SW480 (cell line): ENCODE data around the gene KCNQ1.

Experiments
- DNase-seq: peaks from one replicate; pipeline ENCODE4 v3.0.0-alpha.2; 2016; ENCODE audit warnings: low spot score

Gene KCNQ1

GRCh38 chr11:2549876-2550605 is 105.2 kb downstream of the KCNQ1 start:
- DNase-seq: no peak

DNA sequence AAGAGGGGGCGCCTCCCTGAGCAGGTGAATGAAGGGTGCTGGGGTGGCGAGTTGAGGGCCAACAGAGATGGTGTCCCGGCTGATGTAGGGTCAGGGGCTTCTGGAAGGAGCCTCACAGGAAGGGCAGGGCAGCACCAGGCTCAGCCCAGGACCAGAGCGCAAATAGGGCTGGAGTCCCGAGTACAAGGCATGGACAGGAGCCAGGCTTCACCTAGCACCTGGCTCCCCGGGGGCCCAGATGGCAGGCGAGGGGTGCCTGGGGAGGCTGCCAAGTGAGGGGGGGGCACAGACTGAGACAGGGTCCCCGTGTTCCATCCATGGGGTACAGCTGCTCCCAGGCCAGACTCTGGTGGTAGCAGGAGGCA is 105.8 kb downstream of the KCNQ1 start:
- DNase-seq: no peak

GRCh38 chr11:2551131-2551530 is 106.3 kb downstream of the KCNQ1 start:
- DNase-seq: no peak

DNA sequence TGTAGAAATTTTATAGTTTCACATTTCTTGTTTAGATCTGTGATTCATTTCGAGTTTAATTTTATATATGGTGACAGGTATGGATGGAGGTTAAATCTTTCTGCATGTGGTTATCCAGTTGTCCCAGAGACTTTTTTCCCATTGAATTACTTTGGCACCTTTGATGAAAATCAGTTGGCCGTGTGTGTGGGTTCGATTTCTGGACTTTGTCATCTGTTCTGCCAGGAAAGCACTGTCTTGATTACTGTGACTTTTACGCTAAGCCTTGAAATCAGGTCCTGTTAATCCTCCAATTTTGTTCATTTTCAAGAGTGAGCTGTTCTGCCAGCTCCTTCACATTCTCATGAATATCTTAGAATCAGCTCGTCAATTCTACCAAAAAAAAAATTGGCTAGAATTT is 107.4 kb downstream of the KCNQ1 start:
- DNase-seq: no peak

GRCh38 chr11:2553198-2553597 is 108.4 kb downstream of the KCNQ1 start:
- DNase-seq: no peak

GRCh38 chr11:2553886-2554285 is 109.1 kb downstream of the KCNQ1 start:
- no peak for DNase-seq

GRCh38 chr11:2554338-2555207 is 109.8 kb downstream of the KCNQ1 start:
- DNase-seq: no peak

DNA sequence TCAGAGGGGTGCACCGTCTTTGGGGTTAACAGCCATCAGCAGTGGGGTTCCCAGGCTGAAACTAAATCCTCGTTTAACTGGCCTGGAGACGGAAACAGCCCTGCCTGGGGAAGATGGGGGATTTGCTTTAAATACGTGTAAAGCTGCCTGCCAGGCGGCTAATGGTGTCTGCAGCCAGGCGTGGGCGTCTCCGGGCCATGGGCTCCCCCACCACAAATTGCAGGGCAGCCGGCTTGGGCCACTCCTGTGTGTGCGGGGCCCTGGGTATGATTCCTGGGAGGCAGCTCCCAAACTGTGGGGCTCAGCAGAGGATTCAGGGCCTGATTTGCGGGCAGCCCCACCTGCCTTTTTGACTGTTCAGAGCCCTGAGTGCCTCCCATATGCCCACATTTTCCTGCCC is 110.5 kb downstream of the KCNQ1 start:
- DNase-seq: no peak

DNA sequence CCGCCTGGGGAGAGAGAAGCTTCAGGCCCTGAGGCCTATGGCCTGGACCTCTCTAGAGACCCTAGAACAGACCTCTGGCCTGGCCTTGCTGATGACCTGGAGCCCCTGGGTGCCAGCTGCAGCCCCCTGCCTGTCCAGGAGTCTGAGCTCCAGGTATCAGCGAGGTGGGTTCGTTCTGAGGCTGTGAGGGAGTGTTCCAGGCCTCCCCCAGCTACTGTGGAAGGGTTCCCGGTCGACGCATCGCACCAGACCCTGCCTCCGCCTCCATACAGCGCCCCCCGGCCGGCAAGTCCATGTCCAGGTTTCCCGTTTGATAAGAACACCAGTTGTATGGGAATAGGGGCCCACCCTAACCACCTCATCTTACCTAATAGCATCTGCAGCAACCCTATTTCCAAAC is 111.1 kb downstream of the KCNQ1 start:
- no peak for DNase-seq

DNA sequence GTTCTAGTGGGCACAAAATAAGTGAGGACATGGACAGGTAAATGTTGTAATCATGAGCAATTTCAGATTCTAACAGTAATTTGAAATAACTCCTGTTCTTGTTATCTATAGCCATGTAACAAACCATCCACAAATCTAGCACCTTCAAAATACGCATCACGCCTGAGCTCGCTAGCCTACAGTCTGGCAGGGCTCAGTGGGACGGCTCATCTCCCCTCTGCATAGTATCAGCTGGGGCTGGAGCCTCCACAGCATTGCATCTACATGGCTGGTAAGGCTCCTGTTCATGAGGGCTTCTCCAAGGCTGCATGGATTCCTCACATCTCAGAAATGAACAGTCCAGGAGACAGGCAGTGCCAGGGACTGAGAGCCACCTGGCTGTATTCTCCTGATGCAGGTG is 112.6 kb downstream of the KCNQ1 start:
- DNase-seq: no peak

DNA sequence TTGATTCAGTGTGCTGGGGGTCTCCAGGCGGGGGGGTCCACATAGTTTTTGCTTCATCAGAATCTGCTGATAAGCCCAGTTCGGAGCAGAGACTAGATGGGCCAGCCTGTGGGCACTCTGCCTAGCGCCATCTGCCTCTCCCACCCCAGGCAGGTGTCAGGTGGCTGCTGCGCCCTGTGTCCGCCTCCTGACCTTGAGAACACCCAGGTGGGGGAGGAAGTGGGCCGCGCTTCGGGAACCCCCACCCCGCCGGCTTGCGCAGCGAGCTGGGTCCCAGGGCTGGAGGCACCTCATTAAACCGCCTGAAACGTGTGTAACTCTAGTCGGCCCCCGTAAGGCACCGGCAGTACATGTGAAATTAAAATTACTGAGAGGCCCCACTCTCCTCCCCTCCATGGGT is 113.6 kb downstream of the KCNQ1 start:
- no peak for DNase-seq

DNA sequence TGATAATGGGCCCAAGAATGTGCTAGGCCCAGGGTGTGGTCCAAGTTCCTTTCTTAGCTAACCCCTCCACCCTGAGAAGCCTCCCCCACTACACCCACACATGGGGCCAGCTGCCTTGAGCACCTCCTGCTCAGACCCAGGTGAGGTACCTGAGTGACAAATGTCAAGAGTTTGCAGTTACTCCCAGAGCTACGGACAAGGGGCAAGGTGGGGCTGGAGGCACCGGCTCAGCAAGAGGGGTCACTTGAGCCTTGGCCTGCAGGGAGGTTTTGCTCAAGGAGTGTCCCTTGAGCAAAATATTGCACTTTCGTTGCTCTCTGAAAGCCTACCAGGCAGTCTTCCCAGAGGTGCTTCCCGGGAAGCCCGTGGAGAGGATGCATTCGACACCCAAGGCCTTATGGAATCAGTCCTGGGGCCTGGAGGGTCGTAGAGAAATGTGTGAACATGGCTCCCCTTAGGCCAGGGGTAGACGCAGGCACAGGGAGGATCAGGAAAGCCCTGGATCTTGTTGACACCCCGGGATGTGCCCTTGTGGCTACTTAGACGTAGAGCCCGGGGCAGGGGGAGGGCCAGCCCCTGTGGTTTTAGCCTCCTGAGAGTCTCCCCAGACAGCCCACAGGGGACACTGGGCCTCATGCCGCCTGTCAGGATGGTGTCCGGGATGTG is 114.2 kb downstream of the KCNQ1 start:
- no peak for DNase-seq

- no peak for DNase-seq
Observed at GRCh38 chr11:2559527-2560311, 114.9 kb downstream of the KCNQ1 start.

GRCh38 chr11:2561696-2562581 is 117.1 kb downstream of the KCNQ1 start:
- DNase-seq: no peak

GRCh38 chr11:2562890-2563212 is 118.0 kb downstream of the KCNQ1 start:
- DNase-seq: no peak

GRCh38 chr11:2563213-2564007 is 118.6 kb downstream of the KCNQ1 start:
- no peak for DNase-seq

DNA sequence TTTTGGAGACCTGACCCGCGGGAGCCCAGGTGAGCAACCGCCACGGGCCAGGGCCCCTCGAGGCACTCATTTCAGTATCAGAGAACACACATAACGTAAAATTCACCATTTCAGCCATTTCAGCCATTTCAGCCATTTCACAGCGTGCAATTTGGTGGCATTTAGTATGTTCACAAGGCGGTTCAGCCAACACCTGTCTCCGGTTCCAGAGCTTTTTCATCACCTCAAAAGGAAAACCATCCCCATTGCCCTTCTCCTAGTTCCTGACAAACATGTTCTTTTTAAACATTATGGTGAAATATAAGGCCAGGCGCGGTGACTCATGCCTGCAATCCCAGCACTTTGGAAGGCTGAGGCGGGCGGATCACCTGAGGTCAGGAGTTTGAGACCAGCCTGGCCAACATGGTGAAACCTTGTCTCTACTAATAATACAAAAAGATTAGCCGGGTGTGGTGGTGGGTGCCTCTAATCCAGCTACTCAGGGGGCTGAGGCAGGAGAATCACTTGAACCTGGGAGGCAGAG is 119.3 kb downstream of the KCNQ1 start:
- DNase-seq: no peak

GRCh38 chr11:2564588-2565425 is 120.0 kb downstream of the KCNQ1 start:
- no peak for DNase-seq
